ENCODE data around the gene AGO3. TPM values are rescaled to one million over a fixed set of nuclear protein-coding genes. Genes with fewer than 3 reads are reported as not detected.

Gene AGO3
- total and polyA plus RNA-seq, 2 of the 13 experiments (the other 11 are each of a cell fraction or from before 2014, with no cell fraction given), result 21.2 to 27.1 TPM

DNA sequence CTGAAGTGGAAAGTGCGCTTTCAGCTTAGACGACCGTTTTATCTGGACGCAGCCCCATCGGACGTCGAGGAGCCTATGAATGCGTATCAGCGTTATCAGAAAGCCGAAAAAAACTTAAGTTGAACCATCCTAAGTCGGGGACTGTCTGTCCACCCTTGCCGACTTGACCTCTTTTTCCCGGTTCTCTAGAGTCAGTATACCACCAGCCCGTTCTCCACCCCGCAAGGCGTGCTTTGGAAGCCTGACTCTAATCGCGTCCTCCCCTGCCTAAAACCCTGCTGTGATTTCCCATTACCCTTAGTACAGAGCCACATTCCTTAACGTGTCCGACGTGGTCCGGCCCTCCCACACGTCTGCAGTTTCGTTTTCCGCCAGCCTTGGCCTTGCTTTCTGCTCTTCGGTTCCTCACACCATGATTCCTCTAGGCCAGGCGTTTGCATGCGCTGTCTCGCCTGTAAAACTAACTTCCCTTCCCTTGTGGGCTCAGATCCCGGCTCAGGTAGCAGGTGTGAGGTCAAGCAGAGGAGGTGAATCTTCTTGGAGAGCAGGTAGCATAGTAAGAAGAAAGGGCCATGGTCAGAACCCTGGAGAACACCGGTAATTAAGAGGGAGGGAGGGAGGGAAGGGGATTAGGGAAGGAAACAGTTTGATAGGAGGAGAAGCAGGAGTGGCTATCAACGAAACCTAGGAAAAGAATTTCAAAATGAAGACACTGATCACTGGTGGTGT is 158.7 kb downstream of the AGO3 start:
- H3K27ac ChIP-seq (ENCODE audit: extremely low read length, insufficient read depth, low read length), result peak overlapping the region; percentile 58
- H3K4me2 ChIP-seq (ENCODE audit: low read depth, low read length), result peak overlapping the region; percentile 100
- peak; percentile 54 for FAIRE-seq
- no peaks in the 10 kb centered on the region; a peak in 1 of 5 replicates for H3K27me3 ChIP-seq (ENCODE audit: control insufficient read depth in 1 of 2, insufficient read depth in 2 of 2, low read length in 2 of 2)
- peaks cover 21% of the 10 kb centered on the region for H3K79me2 ChIP-seq (ENCODE audit: insufficient read depth, low read length)
- H2AFZ ChIP-seq (ENCODE audit: low read length), result no peak overlapping the region
- BruUV-seq (replicated peaks), result TSS peak; percentile 85
- peak; percentile 37 for ATAC-seq
- peaks cover 31 to 37% of the 10 kb centered on the region in 2 experiments for H3K36me3 ChIP-seq (replicated peaks in 1 of 2; ENCODE audit: control insufficient read depth in 1 of 2, insufficient read depth in 2 of 2, low read length in 2 of 2)
- intact Hi-C loops (cut with micrococcal nuclease; ENCODE audit: unreplicated experiment) (no loop called here), in situ Hi-C loops (cut with HindIII; ENCODE audit: extremely low pct_ligation_motif_present, low pct_unique_long_range_greater_than_20kb) (no loop called here)
- H4K20me1 ChIP-seq (ENCODE audit: insufficient read depth, low read length), result 0 out of 2 replicates have a peak, but pooled peaks cover 3% of the 10 kb centered on the region
- POLR2A ChIA-PET, result no interaction called here
- WGBS (ENCODE audit: low lambda C conversion rate), result 4% methylated on average over 31 of the region's 32 CpGs
- no peaks in the 10 kb centered on the region for H3K9me3 ChIP-seq (ENCODE audit: low read length)
- CTCF ChIA-PET (ENCODE audit: low intra/inter-chr PET ratio, low total read pairs), result no interaction called here
- DNase-seq (ENCODE audit: low spot score), result no peak
- H3K9ac ChIP-seq (ENCODE audit: insufficient read depth, low read depth, low read length), result peak overlapping the region; percentile 81
- peak overlapping the region; percentile 69 to 96 (median 83) for H3K4me3 ChIP-seq (replicated peaks in 1 of 3; ENCODE audit: insufficient read depth in 1 of 3, low read depth in 2 of 3, low read length in 3 of 3)
- H3K4me1 ChIP-seq (ENCODE audit: insufficient read depth, low read length), result peaks cover 23% of the 10 kb centered on the region
- TF ChIP-seq, protein P1, sequence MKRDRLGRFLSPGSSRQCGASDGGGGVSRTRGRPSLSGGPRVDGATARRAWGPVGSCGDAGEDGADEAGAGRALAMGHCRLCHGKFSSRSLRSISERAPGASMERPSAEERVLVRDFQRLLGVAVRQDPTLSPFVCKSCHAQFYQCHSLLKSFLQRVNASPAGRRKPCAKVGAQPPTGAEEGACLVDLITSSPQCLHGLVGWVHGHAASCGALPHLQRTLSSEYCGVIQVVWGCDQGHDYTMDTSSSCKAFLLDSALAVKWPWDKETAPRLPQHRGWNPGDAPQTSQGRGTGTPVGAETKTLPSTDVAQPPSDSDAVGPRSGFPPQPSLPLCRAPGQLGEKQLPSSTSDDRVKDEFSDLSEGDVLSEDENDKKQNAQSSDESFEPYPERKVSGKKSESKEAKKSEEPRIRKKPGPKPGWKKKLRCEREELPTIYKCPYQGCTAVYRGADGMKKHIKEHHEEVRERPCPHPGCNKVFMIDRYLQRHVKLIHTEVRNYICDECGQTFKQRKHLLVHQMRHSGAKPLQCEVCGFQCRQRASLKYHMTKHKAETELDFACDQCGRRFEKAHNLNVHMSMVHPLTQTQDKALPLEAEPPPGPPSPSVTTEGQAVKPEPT (CRISPR knock-in tag; IDR thresholded peaks at IDR 0.05; ENCODE audit: low read depth), result no peak
- TF ChIP-seq ZNF616 (CRISPR knock-in tag; IDR thresholded peaks at IDR 0.05; ENCODE audit: low read depth), result no peak
- TF ChIP-seq, protein P2, sequence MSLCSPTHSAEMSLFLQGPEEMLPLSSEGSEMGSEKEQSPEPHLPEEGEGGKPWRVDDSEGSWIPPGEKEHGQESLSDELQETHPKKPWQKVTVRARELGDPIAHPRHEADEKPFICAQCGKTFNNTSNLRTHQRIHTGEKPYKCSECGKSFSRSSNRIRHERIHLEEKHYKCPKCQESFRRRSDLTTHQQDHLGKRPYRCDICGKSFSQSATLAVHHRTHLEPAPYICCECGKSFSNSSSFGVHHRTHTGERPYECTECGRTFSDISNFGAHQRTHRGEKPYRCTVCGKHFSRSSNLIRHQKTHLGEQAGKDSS (CRISPR knock-in tag; IDR thresholded peaks at IDR 0.05; ENCODE audit: borderline replicate concordance, low read depth), result peak; percentile 23; the same call in 1 of the 2 replicates
- TF ChIP-seq, protein P3, sequence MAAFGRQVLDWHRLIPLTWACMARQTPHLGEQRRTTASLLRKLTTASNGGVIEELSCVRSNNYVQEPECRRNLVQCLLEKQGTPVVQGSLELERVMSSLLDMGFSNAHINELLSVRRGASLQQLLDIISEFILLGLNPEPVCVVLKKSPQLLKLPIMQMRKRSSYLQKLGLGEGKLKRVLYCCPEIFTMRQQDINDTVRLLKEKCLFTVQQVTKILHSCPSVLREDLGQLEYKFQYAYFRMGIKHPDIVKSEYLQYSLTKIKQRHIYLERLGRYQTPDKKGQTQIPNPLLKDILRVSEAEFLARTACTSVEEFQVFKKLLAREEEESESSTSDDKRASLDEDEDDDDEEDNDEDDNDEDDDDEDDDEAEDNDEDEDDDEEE (CRISPR knock-in tag; IDR thresholded peaks at IDR 0.05), result no peak
- TF ChIP-seq NFYC (CRISPR knock-in tag; IDR thresholded peaks at IDR 0.05), result no peak
- TF ChIP-seq ZNF737 (CRISPR knock-in tag; IDR thresholded peaks at IDR 0.05; ENCODE audit: borderline replicate concordance), result no peak
- no peak for TF ChIP-seq ZKSCAN1 (IDR thresholded peaks at IDR 0.05; ENCODE audit: low read length)
- no peak for TF ChIP-seq ZNF788 (CRISPR knock-in tag; IDR thresholded peaks at IDR 0.05; ENCODE audit: borderline replicate concordance)
- TF ChIP-seq NCOR1 (IDR thresholded peaks at IDR 0.05; ENCODE audit: borderline replicate concordance, low read length), result no peak
- TF ChIP-seq PRPF4 (IDR thresholded peaks at IDR 0.05; ENCODE audit: low read depth, low read length, poor library complexity, severe bottlenecking), result no peak
- no peak for TF ChIP-seq RAD51 (IDR thresholded peaks at IDR 0.05; ENCODE audit: borderline replicate concordance)
- TF ChIP-seq, protein P4, sequence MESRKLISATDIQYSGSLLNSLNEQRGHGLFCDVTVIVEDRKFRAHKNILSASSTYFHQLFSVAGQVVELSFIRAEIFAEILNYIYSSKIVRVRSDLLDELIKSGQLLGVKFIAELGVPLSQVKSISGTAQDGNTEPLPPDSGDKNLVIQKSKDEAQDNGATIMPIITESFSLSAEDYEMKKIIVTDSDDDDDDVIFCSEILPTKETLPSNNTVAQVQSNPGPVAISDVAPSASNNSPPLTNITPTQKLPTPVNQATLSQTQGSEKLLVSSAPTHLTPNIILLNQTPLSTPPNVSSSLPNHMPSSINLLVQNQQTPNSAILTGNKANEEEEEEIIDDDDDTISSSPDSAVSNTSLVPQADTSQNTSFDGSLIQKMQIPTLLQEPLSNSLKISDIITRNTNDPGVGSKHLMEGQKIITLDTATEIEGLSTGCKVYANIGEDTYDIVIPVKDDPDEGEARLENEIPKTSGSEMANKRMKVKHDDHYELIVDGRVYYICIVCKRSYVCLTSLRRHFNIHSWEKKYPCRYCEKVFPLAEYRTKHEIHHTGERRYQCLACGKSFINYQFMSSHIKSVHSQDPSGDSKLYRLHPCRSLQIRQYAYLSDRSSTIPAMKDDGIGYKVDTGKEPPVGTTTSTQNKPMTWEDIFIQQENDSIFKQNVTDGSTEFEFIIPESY (CRISPR knock-in tag; IDR thresholded peaks at IDR 0.05), result no peak
